ENCODE measurements around the gene CDC37.
"Not testable (repeated sequence)": the region's sequence is repeated elsewhere in the genome, so short reads cannot be mapped to it uniquely, and the experiment has no call there.

CDC37 gene

GRCh38 chr19:10374931-10375330 lies 28.4 kb downstream of the CDC37 start:
- TF ChIP-seq ZFP30 (CRISPR knock-in tag; IDR thresholded peaks at IDR 0.05) (no peak), BACH2 (CRISPR knock-in tag; IDR thresholded peaks at IDR 0.05; ENCODE audit: borderline replicate concordance) (no peak), CREB5 (CRISPR knock-in tag; IDR thresholded peaks at IDR 0.05; ENCODE audit: low read depth) (no peak), TCF4 (CRISPR knock-in tag; IDR thresholded peaks at IDR 0.05; ENCODE audit: borderline replicate concordance) (no peak)
- TF ChIP-seq, protein P1, sequence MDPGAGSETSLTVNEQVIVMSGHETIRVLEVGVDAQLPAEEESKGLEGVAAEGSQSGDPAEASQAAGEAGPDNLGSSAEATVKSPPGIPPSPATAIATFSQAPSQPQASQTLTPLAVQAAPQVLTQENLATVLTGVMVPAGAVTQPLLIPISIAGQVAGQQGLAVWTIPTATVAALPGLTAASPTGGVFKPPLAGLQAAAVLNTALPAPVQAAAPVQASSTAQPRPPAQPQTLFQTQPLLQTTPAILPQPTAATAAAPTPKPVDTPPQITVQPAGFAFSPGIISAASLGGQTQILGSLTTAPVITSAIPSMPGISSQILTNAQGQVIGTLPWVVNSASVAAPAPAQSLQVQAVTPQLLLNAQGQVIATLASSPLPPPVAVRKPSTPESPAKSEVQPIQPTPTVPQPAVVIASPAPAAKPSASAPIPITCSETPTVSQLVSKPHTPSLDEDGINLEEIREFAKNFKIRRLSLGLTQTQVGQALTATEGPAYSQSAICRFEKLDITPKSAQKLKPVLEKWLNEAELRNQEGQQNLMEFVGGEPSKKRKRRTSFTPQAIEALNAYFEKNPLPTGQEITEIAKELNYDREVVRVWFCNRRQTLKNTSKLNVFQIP (CRISPR knock-in tag; IDR thresholded peaks at IDR 0.05; ENCODE audit: borderline replicate concordance, low read depth) = no peak
- no peak for ATAC-seq

DNA sequence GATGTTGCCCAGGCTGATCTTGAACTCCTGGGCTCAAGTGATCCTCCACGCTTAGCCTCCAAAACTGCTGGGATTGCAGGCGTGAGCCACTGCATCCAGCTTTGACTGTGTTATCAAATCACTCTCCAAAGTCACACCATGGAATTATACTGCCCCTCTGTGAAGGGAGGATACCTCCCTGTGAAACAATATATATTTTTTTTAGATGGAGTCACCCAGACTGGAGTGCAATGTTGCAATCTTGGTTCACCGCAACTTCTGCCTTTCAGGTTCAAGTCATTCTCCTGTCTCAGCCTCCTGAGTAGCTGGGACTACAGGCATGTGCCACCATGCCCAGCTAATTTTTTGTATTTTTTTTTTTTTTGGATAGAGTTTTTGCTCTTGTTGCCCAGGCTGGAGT lies 30.7 kb downstream of the CDC37 start:
- TF ChIP-seq BACH2 (CRISPR knock-in tag; IDR thresholded peaks at IDR 0.05; ENCODE audit: borderline replicate concordance) = no peak
- no peak for TF ChIP-seq GLIS3 (CRISPR knock-in tag; IDR thresholded peaks at IDR 0.05)
- TF ChIP-seq, protein P2, sequence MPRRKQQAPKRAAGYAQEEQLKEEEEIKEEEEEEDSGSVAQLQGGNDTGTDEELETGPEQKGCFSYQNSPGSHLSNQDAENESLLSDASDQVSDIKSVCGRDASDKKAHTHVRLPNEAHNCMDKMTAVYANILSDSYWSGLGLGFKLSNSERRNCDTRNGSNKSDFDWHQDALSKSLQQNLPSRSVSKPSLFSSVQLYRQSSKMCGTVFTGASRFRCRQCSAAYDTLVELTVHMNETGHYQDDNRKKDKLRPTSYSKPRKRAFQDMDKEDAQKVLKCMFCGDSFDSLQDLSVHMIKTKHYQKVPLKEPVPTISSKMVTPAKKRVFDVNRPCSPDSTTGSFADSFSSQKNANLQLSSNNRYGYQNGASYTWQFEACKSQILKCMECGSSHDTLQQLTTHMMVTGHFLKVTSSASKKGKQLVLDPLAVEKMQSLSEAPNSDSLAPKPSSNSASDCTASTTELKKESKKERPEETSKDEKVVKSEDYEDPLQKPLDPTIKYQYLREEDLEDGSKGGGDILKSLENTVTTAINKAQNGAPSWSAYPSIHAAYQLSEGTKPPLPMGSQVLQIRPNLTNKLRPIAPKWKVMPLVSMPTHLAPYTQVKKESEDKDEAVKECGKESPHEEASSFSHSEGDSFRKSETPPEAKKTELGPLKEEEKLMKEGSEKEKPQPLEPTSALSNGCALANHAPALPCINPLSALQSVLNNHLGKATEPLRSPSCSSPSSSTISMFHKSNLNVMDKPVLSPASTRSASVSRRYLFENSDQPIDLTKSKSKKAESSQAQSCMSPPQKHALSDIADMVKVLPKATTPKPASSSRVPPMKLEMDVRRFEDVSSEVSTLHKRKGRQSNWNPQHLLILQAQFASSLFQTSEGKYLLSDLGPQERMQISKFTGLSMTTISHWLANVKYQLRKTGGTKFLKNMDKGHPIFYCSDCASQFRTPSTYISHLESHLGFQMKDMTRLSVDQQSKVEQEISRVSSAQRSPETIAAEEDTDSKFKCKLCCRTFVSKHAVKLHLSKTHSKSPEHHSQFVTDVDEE (CRISPR knock-in tag; IDR thresholded peaks at IDR 0.05) = no peak
- ATAC-seq = no peak

- no peak for TF ChIP-seq PPARA (CRISPR knock-in tag; IDR thresholded peaks at IDR 0.05; ENCODE audit: borderline replicate concordance)
- TF ChIP-seq ZC3H10 (CRISPR knock-in tag; IDR thresholded peaks at IDR 0.05) = no peak
- no peak for TF ChIP-seq ZNF8 (CRISPR knock-in tag; IDR thresholded peaks at IDR 0.05)
- TF ChIP-seq, protein P3, sequence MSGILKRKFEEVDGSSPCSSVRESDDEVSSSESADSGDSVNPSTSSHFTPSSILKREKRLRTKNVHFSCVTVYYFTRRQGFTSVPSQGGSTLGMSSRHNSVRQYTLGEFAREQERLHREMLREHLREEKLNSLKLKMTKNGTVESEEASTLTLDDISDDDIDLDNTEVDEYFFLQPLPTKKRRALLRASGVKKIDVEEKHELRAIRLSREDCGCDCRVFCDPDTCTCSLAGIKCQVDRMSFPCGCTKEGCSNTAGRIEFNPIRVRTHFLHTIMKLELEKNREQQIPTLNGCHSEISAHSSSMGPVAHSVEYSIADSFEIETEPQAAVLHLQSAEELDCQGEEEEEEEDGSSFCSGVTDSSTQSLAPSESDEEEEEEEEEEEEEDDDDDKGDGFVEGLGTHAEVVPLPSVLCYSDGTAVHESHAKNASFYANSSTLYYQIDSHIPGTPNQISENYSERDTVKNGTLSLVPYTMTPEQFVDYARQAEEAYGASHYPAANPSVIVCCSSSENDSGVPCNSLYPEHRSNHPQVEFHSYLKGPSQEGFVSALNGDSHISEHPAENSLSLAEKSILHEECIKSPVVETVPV (CRISPR knock-in tag; IDR thresholded peaks at IDR 0.05) = no peak
- no peak for TF ChIP-seq BACH2 (CRISPR knock-in tag; IDR thresholded peaks at IDR 0.05; ENCODE audit: borderline replicate concordance)
- TF ChIP-seq ESRRG (CRISPR knock-in tag; IDR thresholded peaks at IDR 0.05) = no peak
- TF ChIP-seq OSR1 (CRISPR knock-in tag; IDR thresholded peaks at IDR 0.05) = no peak
- no peak for TF ChIP-seq CSDC2 (CRISPR knock-in tag; IDR thresholded peaks at IDR 0.05)
- TF ChIP-seq TCF4 (CRISPR knock-in tag; IDR thresholded peaks at IDR 0.05; ENCODE audit: borderline replicate concordance) = no peak
- TF ChIP-seq TOX (CRISPR knock-in tag; IDR thresholded peaks at IDR 0.05; ENCODE audit: borderline replicate concordance) = no peak
- TF ChIP-seq GLIS3 (CRISPR knock-in tag; IDR thresholded peaks at IDR 0.05) = no peak
- no peak for ATAC-seq
These were observed 35.1 kb downstream of the CDC37 start for GRCh38 chr19:10368101-10368803.

DNA sequence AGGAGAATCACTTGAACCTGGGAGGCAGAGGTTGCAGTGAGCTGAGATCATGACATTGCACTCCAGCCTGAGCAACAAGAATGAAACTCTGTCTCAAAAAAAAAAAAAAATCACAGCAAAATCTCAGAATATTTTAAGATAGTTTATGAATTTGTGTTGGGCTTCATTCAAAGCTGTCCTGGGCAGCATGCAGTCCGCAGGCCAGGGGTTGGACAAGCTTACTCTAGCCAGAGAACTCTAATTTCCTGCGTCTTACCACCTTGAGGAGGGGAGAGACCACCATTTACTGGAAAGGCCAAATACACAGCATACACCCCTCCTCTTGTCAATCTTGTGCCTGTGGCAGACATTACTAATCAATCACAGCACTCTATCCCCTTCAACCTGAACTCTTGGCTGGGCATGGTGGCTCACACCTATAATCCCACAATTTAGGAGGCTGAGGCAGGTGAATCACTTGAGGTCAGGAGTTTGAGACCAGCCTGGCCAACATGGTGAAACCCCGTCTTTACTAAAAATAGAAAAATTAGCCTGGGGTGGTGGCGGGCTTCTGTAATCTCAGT lies 36.3 kb downstream of the CDC37 start:
- ATAC-seq = not testable (repeated sequence)

DNA sequence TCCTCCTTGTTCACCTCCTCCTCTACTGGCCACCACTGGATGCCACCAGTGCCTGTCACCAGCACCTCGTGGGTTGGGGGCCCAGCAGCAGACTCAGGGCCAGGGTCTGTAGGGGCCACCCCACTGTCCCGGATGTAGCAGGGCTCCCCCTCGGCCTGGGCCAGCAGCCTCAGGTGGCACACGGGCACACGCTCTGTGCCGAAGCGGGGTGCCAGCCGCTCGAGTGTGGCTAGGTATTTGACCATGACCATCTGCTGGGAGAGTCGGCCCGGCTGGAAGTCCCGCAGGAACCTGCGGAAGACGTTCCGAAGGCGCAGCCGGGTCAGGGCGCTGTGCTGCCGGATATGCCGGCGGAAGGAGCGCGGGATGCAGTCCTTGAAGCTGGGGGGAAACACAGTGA lies 37.8 kb downstream of the CDC37 start:
- no peak for TF ChIP-seq GLIS3 (CRISPR knock-in tag; IDR thresholded peaks at IDR 0.05)
- no peak for TF ChIP-seq ZNF565 (CRISPR knock-in tag; conservative IDR thresholded peaks at IDR 0.05; ENCODE audit: low read depth)
- TF ChIP-seq SNAI2 (CRISPR knock-in tag; IDR thresholded peaks at IDR 0.05) = no peak
- TF ChIP-seq BACH2 (CRISPR knock-in tag; IDR thresholded peaks at IDR 0.05; ENCODE audit: borderline replicate concordance) = no peak
- TF ChIP-seq, protein P3 (CRISPR knock-in tag; IDR thresholded peaks at IDR 0.05) = no peak
- TF ChIP-seq CSDC2 (CRISPR knock-in tag; IDR thresholded peaks at IDR 0.05) = no peak
- TF ChIP-seq, protein P2 (CRISPR knock-in tag; IDR thresholded peaks at IDR 0.05) = no peak
- TF ChIP-seq TCF4 (CRISPR knock-in tag; IDR thresholded peaks at IDR 0.05; ENCODE audit: borderline replicate concordance) = no peak
- no peak for TF ChIP-seq ZC3H10 (CRISPR knock-in tag; IDR thresholded peaks at IDR 0.05)
- ATAC-seq = no peak
